GM18508 (cell line): ENCODE data around the gene LYPLA2.
"Not testable (repeated sequence)": the region's sequence is repeated elsewhere in the genome, so short reads cannot be mapped to it uniquely, and the experiment has no call there.

Experiments
- ATAC-seq: cut with Tn5 transposase; IDR thresholded peaks from one replicate; pipeline ENCODE4 v1.9.1; 2021; ENCODE audit warnings: moderate number of reproducible peaks; ENCODE audit not compliant: insufficient read depth, unreplicated experiment

Gene LYPLA2

DNA sequence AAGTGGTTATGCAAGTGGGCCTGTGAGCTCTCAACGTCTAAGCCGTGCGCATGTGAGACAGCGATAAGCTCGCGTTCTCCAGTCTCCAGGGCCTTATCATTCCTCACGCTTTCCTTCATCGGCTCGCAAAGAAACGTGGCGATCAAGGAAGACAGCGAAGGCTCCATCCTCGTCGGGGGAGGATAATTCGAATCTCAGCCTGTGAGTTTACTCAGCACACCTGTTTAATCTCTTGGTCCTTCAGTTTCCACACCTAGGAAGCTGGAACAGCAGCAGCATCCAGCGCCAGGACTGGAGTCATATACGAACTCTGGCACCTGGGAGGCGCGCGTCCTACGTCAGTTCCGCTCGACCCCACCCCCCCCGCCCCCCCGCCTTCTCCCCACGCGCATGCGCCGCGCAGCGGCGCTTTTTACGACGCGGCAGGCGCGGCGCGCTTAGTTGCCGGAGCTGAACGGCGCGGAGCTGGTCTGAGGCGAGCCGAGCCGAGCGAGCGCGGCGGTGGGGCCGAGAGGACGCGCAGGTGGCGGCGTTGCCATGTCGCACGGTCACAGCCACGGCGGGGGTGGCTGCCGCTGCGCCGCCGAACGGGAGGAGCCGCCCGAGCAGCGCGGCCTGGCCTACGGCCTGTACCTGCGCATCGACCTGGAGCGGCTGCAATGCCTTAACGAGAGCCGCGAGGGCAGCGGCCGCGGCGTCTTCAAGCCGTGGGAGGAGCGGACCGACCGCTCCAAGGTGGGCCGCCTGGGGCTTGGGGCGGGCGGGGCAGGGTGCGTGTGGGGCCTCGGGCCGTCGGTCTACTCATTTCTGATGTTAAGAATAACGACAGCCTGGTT is 12.7 kb upstream of the LYPLA2 start, which contains the start of gene PITHD1:
Gene PITHD1, plus strand, starts transcription at position 440 of the 836 bp plus-strand sequence. Its CDS starts 98 bp downstream, at position 538.
- ATAC-seq, result no peak

DNA sequence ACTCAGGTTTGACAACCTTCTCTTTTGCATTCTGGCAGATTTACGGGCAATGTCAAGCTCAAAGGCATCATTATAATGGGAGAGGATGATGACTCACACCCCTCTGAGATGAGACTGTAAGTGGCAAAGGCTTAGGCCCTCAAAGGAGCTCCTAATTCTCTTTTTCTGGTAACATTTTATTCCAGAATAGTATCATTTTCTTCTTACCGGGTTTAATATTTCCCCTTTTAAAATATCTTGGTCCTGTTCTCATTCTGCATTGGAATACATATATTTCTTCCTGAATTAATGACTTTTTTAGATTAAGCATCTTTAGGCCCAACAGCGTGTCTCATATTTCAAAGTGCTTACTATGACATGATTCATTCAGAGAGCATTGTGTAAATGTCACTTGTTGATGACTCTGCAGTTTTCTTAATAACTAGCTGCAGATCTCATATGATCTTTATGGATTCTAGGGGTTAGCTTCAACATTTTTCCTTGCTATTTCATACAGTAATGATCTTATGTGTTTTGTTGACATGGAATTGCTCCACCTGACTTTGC is 11.0 kb upstream of the LYPLA2 start:
- no peak for ATAC-seq

DNA sequence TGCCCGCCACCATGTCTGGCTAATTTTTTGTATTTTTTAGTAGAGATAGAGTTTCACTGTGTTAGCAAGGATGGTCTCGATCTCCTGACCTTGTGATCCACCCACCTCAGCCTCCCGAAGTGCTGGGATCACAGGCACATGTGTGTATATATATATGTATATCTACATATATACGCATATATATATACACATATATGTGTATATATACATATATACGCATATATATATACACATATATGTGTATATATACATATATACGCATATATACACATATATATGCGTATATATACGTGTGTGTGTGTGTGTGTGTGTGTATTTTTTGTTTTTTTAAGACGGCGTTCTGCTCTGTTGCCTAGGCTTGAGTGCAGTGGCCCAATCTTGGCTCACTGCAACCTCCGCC is 7.8 kb upstream of the LYPLA2 start:
- not testable (repeated sequence) for ATAC-seq

DNA sequence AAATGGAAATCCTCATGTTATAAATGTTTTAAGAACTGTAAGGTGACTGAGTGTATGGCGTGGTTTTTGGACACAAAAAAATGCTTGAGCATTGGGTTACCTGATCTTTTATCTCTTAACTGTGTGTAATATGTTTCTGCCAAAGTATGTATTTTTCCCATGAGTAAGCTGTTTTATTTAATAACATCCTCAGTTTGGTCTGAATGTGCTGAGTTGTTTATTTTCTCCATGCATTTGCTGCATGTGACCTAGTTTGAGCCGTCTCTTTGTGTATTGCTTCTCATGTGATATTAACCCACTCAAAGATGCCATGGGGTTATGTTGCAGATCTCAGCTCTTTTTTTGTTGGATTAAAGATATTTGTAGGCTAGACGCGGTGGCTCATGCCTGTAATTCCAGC is 6.1 kb upstream of the LYPLA2 start:
- no peak for ATAC-seq

DNA sequence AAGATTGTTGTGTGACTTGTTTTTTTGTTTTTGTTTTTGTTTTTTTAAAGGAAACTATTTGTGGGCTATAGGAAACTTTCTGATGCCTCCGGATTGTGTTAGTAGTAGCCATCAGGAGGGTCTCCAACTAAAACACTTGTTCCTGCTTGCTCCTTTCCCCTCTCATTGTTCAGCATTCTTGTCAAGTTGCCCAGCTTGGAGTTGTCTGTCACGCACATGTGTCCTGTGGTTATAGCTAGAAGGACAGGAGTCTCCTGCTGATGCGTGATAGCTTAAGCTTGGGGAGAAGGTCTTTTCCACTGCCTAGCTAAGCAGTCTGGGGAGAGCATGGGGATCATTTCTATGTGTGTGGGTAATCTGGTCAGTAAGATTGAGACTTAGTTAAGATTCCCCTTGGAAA is 3.2 kb upstream of the LYPLA2 start:
- ATAC-seq, result no peak

DNA sequence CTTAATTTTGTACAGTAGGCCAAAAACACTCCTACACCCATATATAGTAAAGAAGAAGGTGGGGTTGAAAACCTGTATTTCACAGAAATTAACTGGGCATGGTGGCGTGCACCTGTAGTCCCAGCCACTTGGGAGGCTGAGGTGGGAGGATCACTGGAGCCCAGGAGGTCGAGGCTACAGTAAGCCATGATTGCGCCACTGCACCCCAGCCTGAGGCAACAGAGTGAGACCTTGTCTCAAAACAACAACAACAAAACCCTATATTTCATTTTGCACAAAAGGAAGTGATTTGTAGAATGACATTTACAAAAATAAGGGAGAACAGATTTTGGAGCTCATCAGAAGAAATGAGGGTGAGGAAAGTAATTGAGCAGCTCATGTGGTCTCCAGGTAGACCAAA is 2.2 kb upstream of the LYPLA2 start:
- ATAC-seq, result no peak

DNA sequence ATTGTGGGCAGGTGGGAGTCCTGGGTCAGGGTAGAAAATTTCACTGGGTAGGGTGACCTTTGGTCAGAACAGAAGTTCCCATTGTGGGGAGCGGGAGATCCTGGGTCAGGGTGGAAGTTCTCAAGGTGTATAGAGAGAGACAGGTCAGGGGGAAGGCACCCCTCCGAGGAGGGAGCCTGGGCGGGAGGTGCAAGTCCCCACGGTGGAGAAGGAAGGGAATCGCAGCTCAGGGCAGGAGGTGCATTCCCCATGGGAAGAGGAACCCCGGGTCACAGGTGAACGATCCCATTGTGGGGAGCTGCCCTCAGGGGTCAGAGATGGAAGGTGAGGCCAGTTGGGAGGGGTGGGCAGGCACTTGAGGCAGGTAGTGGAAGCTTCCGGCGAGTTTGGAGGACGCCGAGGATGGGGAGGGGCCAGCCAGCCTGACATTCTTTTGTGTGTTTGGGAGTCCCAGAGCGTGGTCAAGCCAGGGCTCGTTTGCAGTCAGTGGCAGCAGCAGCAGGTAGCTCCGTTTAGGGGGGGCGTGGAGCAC is 637 bp downstream of the LYPLA2 start:
- ATAC-seq, result no peak

DNA sequence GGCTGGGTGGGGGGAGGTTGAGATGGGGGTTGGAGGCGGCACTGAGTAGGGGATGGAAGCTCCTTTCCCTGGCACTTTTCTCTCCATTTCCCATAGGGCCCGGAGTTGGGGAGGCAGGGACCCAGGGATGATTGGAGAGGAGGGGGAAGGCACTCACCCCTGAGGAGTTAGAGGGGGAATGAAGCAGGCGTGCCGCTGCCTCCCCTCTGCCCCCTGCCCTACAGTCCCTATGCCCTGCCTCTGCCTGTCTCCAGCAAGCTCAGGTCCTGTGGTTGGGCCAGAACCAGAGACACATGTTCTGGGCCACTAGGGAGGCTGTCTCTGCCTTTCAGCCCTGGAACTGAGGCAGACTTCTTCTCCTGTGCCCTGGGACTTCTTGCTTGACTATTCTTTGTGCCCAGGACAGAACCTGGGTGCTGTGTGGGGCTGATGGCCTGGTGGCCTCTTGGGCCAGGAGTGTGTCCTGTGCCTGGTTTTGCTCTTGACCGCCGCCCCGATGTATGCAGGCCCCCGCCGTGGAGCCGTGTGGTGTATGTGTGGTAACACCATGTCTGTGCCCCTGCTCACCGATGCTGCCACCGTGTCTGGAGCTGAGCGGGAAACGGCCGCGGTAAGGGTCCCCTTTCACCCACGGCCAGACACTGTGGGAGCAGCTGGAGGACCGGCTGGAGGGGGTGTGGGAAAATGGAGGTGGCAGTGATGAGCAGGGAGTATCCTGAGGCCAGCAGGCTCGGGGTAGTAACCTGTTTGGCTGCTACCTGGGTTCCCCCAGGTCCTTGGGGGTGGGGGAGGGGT is 1.4 kb downstream of the LYPLA2 start:
- no peak for ATAC-seq

DNA sequence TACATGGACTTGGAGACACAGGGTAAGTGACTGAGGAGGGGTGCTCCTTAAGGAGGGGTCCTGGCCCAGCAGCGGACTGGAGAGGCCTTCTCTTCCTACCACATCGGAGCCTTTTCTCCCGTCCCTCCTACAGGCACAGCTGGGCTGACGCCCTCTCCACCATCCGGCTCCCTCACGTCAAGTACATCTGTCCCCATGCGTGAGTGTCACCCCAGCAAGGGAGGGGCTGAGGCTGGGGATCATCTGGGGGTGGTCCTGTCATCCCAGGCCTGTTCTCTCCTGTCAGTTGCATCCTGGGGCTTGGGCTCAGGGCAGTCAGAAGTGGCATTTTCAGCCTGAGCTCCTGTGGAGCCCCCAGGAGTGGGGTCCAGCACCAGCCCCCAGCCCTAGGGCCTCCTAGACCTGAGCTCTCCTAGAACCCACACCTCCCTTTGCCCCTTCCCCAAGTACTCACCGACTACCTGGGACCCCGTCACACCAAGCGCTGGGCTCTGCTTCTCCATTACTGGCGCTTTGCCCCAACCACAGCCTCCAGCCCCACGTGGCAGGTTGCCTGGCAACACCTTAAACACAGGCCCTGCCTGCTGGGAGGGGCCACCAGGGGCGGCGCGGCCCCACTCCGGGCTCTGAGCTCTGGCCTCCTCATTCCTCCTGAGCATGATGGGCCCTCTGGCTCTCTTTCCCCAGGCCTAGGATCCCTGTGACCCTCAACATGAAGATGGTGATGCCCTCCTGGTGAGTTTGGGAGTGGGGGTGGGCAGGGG is 2.3 kb downstream of the LYPLA2 start:
- no peak for ATAC-seq

DNA sequence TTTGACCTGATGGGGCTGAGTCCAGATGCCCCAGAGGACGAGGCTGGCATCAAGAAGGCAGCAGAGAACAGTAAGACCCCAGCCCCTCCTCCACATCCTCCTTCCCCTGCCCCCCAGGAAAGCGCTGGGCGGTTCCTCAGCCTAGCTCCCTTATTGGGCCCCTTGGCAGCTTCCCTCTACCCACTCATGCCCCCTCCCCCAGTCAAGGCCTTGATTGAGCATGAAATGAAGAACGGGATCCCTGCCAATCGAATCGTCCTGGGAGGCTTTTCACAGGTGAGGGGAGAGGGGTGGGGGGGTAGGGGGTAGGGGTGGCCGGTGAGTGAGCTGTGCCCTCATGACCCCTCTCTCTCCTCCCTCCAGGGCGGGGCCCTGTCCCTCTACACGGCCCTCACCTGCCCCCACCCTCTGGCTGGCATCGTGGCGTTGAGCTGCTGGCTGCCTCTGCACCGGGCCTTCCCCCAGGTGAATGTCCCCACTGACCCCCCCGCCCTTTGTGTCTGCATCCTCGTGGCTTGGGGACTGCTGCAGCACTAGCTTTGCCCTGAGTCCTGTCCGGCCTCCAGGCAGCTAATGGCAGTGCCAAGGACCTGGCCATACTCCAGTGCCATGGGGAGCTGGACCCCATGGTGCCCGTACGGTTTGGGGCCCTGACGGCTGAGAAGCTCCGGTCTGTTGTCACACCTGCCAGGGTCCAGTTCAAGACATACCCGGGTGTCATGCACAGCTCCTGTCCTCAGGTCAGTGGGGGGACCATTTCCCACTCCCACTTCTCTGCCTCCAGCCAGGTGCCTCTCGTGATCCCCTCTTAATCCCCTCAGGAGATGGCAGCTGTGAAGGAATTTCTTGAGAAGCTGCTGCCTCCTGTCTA is 3.2 kb downstream of the LYPLA2 start:
- no peak for ATAC-seq

DNA sequence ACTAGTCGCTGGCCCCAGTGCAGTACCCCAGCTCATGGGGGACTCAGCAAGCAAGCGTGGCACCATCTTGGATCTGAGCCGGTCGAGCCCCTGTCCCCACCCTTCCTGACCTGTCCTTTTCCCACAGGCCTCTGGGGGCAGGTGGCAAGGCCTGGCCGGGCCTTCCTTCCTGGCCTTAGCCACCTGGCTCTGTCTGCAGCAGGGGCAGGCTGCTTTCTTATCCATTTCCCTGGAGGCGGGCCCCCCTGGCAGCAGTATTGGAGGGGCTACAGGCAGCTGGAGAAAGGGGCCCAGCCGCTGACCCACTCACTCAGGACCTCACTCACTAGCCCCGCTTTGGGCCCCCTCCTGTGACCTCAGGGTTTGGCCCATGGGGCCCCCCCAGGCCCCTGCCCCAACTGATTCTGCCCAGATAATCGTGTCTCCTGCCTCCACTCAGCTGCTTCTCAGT is 3.8 kb downstream of the LYPLA2 start:
- not testable (repeated sequence) for ATAC-seq

DNA sequence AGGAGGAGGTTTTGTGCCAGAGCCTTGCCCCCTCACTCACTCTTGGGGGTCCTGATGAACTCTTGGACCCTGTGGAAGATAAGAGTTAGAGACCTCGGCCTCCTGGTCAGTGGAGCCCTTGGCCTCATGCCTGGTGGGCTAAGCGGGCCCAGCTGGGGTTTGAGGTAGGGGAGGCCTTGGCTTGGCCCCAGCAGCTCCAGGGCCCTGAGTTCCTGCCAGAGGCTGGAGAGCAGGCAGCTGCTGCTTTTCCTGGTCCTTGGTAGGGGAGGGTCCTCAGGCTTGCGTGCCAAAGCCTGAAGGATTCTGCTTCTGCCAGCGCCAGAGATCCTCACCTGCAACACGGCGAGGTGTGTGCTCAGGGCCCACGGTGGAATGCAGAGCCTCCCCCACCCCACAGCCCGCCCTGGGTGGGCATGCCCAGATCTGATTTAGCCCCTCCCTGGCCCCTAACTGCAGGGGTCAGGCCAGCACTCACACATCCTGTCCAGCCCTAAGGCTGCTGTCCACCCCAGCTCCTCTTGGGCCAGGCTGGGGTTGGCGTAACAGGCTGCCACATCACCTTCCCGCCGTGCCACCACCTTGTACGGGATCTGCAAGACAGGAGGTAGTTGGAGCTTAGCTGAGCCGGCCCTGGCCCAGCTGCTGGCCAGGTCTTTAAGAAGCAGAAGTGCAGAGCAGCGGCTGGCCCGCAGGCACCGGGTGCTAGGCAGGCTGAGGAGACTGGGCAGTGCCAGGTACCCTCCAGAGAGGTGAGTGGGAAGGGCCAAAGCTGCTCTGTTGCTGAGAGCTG is 4.9 kb downstream of the LYPLA2 start:
- ATAC-seq, result no peak

DNA sequence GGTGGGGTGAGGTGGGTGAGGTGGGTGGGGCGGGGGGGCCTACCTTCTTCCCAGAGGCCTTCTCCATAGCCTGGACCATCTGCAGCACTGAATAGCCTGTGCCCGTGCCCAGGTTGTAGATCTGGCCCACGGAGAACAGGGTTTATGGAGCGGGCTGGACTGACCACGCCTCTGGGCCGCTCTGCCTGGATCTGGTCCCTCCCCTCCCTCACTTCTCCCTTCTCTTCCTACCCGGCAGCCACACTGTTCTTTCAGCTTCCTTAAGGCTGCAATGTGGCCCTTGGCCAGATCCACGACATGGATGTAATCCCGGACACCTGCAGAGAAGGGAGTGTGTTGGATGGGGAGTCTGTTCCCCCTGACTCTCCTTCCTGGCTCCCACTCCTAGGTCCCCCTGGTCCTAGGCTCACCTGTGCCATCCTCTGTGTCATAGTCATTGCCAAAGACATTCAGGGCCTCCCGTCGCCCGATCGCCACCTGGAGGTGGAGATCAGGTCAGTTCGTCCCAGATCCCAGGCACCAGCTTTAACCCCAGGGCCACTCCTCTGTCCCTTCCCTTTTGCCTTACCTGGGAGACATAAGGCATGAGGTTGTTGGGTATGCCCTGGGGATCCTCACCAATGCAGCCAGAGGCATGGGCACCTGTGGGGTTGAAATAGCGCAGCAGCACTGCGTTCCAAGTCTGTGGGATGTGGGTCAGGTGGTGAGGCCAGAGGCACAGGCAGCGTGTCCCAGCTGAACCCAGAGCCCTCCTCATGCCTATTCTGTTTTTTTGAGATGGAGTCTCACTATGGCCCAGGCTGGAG is 5.7 kb downstream of the LYPLA2 start:
- ATAC-seq, result no peak

DNA sequence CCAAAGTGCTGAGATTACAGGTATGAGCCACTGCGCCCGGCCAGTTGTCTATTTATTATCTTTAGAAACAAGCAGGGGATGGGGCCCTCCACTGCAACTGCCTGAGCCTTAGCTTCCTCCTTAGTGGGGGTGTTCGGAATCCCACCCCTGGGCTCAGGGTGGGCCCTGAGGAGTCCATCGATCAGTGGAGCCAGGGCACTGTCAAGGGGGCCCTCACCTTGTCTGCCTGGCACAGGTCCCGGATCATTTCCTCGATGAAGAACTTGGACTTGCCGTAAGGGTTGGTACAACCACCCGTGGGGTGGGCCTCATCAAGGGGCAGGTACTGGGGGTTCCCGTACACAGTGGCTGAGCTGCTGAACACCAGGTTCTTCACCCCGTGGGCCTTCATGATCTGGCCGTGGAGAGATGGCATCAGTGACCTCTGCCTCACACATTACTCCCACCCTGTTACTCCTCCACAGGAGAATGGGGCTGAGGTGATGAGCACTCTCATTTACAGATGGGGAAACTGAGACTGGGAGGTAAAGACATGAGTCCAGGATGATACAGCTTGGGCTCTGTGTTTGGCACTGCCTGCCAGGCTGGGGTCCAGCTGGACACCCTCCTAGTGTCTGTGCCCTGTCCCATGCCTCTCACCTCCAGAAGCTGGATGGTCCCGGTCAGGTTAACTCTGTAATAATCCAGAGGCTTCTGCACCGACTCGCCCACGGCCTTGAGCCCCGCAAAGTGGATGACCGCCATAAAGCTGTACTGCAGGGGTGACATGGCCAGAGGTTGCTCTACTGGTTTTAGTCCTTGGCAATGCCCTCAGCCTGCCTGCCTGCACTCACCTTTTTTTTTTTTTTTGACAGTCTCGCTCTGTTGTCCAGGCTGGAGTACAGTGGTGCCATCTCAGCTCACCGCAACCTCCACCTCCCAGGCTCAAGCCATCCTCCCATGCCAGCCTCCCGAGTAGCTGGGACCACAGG is 6.8 kb downstream of the LYPLA2 start:
- no peak for ATAC-seq

DNA sequence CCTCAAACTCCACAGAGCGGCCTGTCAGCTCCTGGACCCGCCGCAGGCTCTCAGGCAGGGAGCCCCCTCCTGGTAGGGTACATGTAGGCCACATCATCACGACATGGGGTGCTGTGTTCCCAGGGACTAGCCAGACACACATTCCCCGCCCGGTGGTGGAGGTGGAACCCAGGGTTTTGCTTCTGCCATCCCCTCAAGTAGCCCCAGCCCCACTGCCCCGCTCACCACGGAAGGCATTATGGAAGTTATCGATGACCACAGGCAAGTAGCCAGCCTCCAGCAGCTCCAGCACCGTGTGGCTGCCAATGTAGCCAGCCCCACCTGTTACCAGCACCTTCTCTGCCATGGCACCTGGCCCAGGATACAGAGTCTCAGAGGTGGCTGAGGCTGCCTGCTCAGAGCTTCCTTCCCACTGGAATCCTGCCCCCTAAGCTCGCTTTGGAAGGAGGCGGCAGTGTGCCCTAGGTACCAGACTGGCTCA is 7.8 kb downstream of the LYPLA2 start:
- ATAC-seq, result no peak

DNA sequence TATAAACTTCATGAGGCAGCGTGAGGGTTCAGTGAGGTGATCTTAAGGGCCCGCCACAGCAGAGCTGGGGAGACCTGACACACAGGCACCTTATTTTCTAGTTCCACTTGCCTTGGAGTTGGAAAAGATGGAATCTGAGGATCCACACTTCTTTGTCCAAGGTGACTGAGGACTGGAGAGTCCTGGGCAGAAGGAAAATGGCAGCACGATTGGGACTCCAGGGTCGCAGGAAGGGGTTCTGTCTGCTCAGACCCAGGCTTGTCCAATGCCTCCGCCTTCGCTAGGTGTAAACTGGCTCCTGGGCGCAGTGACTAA is 8.3 kb downstream of the LYPLA2 start:
- ATAC-seq, result no peak
